Lower leg skin (tissue), 4 donors: ENCODE measurements around the gene TFEB. TPM values are rescaled to one million over a fixed set of nuclear protein-coding genes. Genes with fewer than 3 reads are reported as not detected.

Experiments
- DNase-seq, 2 donors: peaks; one replicate each; pipeline ENCODE4 v3.0.0-alpha.2; 2019; ENCODE audit warnings: low spot score in 2 of 2
- H3K4me3 ChIP-seq: fragments of 200-600 bp; sonication (generic); 2 replicates; pipeline ENCODE4 v1.5.1; 2017; ENCODE audit warnings: mild to moderate bottlenecking, low read depth; ENCODE audit not compliant: poor library complexity, severe bottlenecking
- CTCF ChIP-seq, 3 donors: fragments of 450-650 bp; IDR thresholded peaks; one replicate each; pipeline ENCODE4 v1.5.1; 2016; ENCODE audit warnings: antibody characterized with exemption in 3 of 3, mild to moderate bottlenecking in 3 of 3, moderate library complexity in 2 of 3
- POLR2A ChIP-seq, 2 donors: fragments of 450-650 bp; IDR thresholded peaks; one replicate each; pipeline ENCODE4 v1.6.1; 2016 to 2017; ENCODE audit warnings: antibody characterized with exemption in 2 of 2, mild to moderate bottlenecking in 1 of 2, moderate library complexity in 1 of 2
- WGBS, 2 donors: methylation state at CpG; one replicate each; pipeline ENCODE4 v1.1.5; 2018; 5-methylcytosine and 5-hydroxymethylcytosine counted together
- intact Hi-C: fragments of 100-400 bp; cut with DNase I; formaldehyde crosslinking; loops from one replicate; pipeline ENCODE4 v1.15.0; 2023; ENCODE audit warnings: low total_unique reads
- total RNA-seq, 4 donors: library from RNA; depleted of rRNA; stranded (reverse); fragments of >200 nt; gene quantifications; one replicate each; pipeline ENCODE4 v1.1.0, GENCODE V29; 2016

Gene TFEB
- total RNA-seq, 4 donors from 2014 or later = 20.2 to 38.3 (median 26.0) TPM

- no peak overlapping the region for H3K4me3 ChIP-seq
- TF ChIP-seq CTCF (IDR thresholded peaks at IDR 0.05) (no peak), POLR2A (IDR thresholded peaks at IDR 0.05) (no peak)
- intact Hi-C loops = no loop called here
- DNase-seq = no peak
- 79 to 80% methylated on average over 5 of the region's 5 CpGs for WGBS, 2 donors
Observed at GRCh38 chr6:41663568-41663967, 71.8 kb downstream of the TFEB start.

- no peak overlapping the region for H3K4me3 ChIP-seq
- TF ChIP-seq POLR2A (IDR thresholded peaks at IDR 0.05) (no peak), CTCF (IDR thresholded peaks at IDR 0.05) (no peak)
- WGBS, 2 donors = 86 to 88% methylated on average over 7 of the region's 7 CpGs
- intact Hi-C loops = no loop called here
- DNase-seq = no peak
Observed at GRCh38 chr6:41659935-41660334, 75.5 kb downstream of the TFEB start.

GRCh38 chr6:41658636-41659035 lies 76.8 kb downstream of the TFEB start:
- DNase-seq = no peak
- H3K4me3 ChIP-seq = no peak overlapping the region
- intact Hi-C loops = no loop called here
- 87 to 88% methylated on average over 13 of the region's 13 CpGs for WGBS, 2 donors
- TF ChIP-seq POLR2A (IDR thresholded peaks at IDR 0.05) = no peak
- TF ChIP-seq CTCF (IDR thresholded peaks at IDR 0.05) = no peak

- intact Hi-C loops = no loop called here
- no peak overlapping the region for H3K4me3 ChIP-seq
- 85 to 87% methylated on average over 23 of the region's 23 CpGs for WGBS, 2 donors
- TF ChIP-seq CTCF (IDR thresholded peaks at IDR 0.05) = no peak
- TF ChIP-seq POLR2A (IDR thresholded peaks at IDR 0.05) = no peak
- no peak for DNase-seq
Observed at GRCh38 chr6:41657131-41658094, 78.0 kb downstream of the TFEB start.

- 60 to 76% methylated on average over 11 to 14 of the region's 14 CpGs for WGBS, 2 donors
- intact Hi-C loops = no loop called here
- TF ChIP-seq CTCF (IDR thresholded peaks at IDR 0.05) (no peak), POLR2A (IDR thresholded peaks at IDR 0.05) (no peak)
- no peak overlapping the region for H3K4me3 ChIP-seq
- no peak for DNase-seq
Observed at GRCh38 chr6:41656002-41656691, 79.3 kb downstream of the TFEB start.
